Measurements from ENCODE around the gene AK5.
"Not testable (repeated sequence)": the region's sequence is repeated elsewhere in the genome, so short reads cannot be mapped to it uniquely, and the experiment has no call there.

Gene AK5

GRCh38 chr1:77514921-77515776 lies 233.3 kb downstream of the AK5 start:
- DNase-seq (ENCODE audit: low read depth) = no peak
- TF ChIP-seq CTCF (IDR thresholded peaks at IDR 0.05; ENCODE audit: insufficient read depth, low read depth, low read length, missing control alignments) = no peak
- no peak overlapping the region for H3K4me3 ChIP-seq (ENCODE audit: low read length)

- no peak for TF ChIP-seq CTCF (IDR thresholded peaks at IDR 0.05; ENCODE audit: insufficient read depth, low read depth, low read length, missing control alignments)
- DNase-seq (ENCODE audit: low read depth) = no peak
- no peak overlapping the region for H3K4me3 ChIP-seq (ENCODE audit: low read length)
These were observed 234.3 kb downstream of the AK5 start for GRCh38 chr1:77516106-77516505.

GRCh38 chr1:77524038-77524437 lies 242.2 kb downstream of the AK5 start:
- TF ChIP-seq CTCF (IDR thresholded peaks at IDR 0.05; ENCODE audit: insufficient read depth, low read depth, low read length, missing control alignments) = no peak
- H3K4me3 ChIP-seq (ENCODE audit: low read length) = no peak overlapping the region
- no peak for DNase-seq (ENCODE audit: low read depth)

- DNase-seq (ENCODE audit: low read depth); H3K4me3 ChIP-seq (ENCODE audit: low read length): not testable (repeated sequence)
These were observed 249.3 kb downstream of the AK5 start for GRCh38 chr1:77531149-77531548.

- not testable (repeated sequence) for H3K4me3 ChIP-seq (ENCODE audit: low read length)
These were observed 249.9 kb downstream of the AK5 start for GRCh38 chr1:77531596-77532280.

GRCh38 chr1:77532641-77533040 lies 250.8 kb downstream of the AK5 start:
- no peak for DNase-seq (ENCODE audit: low read depth)
- no peak for TF ChIP-seq CTCF (IDR thresholded peaks at IDR 0.05; ENCODE audit: insufficient read depth, low read depth, low read length, missing control alignments)
- no peak overlapping the region for H3K4me3 ChIP-seq (ENCODE audit: low read length)

More at GRCh38 chr1:77531596-77532280, 249.9 kb downstream of the AK5 start:
- DNase-seq (ENCODE audit: low read depth) = not testable (repeated sequence)

GRCh38 chr1:77533660-77534305 lies 252.0 kb downstream of the AK5 start:
- no peak overlapping the region for H3K4me3 ChIP-seq (ENCODE audit: low read length)
- peak; percentile 68 for DNase-seq (ENCODE audit: low read depth)

More at GRCh38 chr1:77533660-77534305, 252.0 kb downstream of the AK5 start:
- TF ChIP-seq CTCF (IDR thresholded peaks at IDR 0.05; ENCODE audit: insufficient read depth, low read depth, low read length, missing control alignments) = peak; percentile 87

Measured in epithelial cell of esophagus (primary cell).